OCI-LY7 (cell line): ENCODE results near the gene USP43.

Source experiments
- EZH2phosphoT487 ChIP-seq: fragments of 200-600 bp; sonication (generic); IDR thresholded peaks from 2 replicates; pipeline ENCODE4 v1.6.1; 2018; ENCODE audit warnings: low read depth, borderline replicate concordance, mild to moderate bottlenecking, mixed run types, antibody characterized with exemption, low read length, moderate library complexity, mixed read lengths
- TF ChIP-seq, protein P1 (sequence below): fragments of 200-600 bp; sonication (generic); conservative IDR thresholded peaks from 2 replicates; pipeline ENCODE4 v1.5.1; 2014; ENCODE audit warnings: mild to moderate bottlenecking, antibody characterized with exemption, low read length, moderate library complexity, mixed read lengths

DNA sequence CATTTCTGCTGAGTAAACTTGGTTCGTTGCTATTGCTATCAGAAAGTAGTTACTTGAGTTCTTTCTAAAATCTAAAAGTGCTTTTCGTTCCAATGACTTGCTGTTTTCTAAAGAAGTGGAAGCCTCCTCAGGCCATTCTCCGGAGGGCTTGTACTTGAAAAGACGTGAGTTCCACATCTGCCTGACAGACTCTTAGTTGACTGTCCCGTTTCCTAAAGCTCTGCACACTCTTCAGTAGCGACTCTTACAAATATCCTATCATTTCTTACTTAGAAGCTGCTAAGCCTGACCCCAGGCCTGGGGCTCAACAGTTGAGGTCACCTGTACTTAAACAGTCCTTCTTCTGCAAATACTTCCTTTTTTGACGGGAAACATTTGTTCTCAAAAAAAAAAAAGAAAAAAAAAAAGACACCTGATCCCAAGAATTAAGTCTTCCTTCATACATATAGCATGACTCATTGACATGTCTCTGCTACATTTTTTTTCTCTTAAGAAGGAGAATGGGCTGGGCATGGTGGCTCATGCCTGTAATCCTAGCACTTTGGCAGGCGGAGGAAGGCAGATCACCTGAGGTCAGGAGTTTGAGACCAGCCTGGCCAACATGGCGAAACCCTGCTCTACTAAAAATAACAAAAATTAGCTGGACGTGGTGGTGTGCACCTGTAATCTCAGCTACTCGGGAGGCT, 84.6 kb downstream of the USP43 start:
- TF ChIP-seq, protein P1, sequence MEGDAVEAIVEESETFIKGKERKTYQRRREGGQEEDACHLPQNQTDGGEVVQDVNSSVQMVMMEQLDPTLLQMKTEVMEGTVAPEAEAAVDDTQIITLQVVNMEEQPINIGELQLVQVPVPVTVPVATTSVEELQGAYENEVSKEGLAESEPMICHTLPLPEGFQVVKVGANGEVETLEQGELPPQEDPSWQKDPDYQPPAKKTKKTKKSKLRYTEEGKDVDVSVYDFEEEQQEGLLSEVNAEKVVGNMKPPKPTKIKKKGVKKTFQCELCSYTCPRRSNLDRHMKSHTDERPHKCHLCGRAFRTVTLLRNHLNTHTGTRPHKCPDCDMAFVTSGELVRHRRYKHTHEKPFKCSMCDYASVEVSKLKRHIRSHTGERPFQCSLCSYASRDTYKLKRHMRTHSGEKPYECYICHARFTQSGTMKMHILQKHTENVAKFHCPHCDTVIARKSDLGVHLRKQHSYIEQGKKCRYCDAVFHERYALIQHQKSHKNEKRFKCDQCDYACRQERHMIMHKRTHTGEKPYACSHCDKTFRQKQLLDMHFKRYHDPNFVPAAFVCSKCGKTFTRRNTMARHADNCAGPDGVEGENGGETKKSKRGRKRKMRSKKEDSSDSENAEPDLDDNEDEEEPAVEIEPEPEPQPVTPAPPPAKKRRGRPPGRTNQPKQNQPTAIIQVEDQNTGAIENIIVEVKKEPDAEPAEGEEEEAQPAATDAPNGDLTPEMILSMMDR, result no peak
- no peak for TF ChIP-seq EZH2phosphoT487
